ENCODE measurements around the gene CACNA1G. TPM values are rescaled to one million over a fixed set of nuclear protein-coding genes. Genes with fewer than 3 reads are reported as not detected.

The CACNA1G gene
- total RNA-seq, 1 donor from 2014 or later: not detected

- no peak for DNase-seq (ENCODE audit: low read depth)
- H3K4me3 ChIP-seq (ENCODE audit: low read depth, low read length): no peak overlapping the region
- TF ChIP-seq, protein P1, sequence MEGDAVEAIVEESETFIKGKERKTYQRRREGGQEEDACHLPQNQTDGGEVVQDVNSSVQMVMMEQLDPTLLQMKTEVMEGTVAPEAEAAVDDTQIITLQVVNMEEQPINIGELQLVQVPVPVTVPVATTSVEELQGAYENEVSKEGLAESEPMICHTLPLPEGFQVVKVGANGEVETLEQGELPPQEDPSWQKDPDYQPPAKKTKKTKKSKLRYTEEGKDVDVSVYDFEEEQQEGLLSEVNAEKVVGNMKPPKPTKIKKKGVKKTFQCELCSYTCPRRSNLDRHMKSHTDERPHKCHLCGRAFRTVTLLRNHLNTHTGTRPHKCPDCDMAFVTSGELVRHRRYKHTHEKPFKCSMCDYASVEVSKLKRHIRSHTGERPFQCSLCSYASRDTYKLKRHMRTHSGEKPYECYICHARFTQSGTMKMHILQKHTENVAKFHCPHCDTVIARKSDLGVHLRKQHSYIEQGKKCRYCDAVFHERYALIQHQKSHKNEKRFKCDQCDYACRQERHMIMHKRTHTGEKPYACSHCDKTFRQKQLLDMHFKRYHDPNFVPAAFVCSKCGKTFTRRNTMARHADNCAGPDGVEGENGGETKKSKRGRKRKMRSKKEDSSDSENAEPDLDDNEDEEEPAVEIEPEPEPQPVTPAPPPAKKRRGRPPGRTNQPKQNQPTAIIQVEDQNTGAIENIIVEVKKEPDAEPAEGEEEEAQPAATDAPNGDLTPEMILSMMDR (conservative IDR thresholded peaks at IDR 0.05; ENCODE audit: low read depth, low read length): no peak
These were observed 17.7 kb downstream of the CACNA1G start for GRCh38 chr17:50578173-50578572.

- no peak for DNase-seq (ENCODE audit: low read depth)
- TF ChIP-seq, protein P1 (conservative IDR thresholded peaks at IDR 0.05; ENCODE audit: low read depth, low read length): no peak
- no peak overlapping the region for H3K4me3 ChIP-seq (ENCODE audit: low read depth, low read length)
These were observed 18.9 kb downstream of the CACNA1G start for GRCh38 chr17:50579399-50579798.

DNA sequence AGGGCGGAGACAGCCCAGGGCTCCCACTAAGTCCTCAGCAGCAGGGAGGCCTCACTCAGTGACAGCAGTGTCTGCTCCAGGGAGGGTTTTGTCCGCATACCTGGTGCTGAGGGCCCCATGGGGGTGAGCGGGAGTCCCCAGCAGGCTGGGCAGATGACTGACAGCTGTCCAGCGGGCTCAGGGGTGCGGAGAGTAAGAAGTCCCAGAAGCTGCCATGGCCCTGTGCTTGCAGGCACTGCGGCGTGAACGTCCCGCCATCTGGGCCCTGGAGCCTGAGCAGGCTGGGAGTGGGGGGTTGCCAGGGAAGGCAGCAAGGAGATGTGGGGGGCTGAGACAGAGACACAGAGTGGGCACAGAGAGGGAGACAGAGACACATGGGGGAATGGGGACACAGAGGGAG is 20.1 kb downstream of the CACNA1G start:
- TF ChIP-seq, protein P1 (conservative IDR thresholded peaks at IDR 0.05; ENCODE audit: low read depth, low read length): no peak
- no peak overlapping the region for H3K4me3 ChIP-seq (ENCODE audit: low read depth, low read length)
- no peak for DNase-seq (ENCODE audit: low read depth)

DNA sequence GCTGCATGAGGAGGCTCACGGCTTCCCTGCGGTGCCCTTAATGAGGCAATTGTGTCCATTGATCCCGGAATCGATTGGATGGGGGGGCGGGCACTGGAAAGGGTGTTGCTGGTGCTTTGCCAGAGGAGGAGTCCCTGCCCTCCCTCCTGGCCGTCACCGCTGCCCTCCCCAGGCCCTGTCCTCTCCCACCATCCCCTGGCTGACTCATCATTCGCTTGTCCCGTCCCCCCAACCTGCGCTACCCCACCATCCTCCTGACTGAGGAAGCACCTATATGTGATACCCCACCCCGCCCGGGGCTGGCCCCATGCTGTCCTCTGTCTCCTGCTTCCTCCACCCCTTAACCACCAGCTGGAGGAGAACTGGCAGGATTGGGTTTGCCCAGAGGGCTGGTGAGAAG is 20.8 kb downstream of the CACNA1G start:
- no peak overlapping the region for H3K4me3 ChIP-seq (ENCODE audit: low read depth, low read length)
- TF ChIP-seq, protein P1 (conservative IDR thresholded peaks at IDR 0.05; ENCODE audit: low read depth, low read length): no peak
- DNase-seq (ENCODE audit: low read depth): no peak

DNA sequence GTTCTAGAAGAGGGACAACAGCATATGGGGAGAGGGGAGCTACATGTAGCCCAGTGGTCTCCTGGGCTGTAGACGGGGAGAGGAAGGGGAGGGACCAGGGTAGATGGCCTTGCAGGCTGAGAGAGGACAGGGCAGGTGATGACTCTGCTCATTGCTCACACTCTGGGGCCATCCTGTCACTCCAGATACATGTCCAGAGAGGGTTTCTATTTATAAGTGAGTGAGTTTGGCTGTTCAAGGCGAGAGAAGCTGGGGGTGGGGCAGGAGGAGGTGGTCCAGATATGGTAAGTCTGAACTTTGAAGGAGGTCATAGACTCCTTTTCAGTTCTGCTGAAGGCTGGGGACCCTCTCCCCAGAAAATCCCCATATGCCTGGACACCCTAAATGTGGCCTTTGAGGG is 22.2 kb downstream of the CACNA1G start:
- H3K4me3 ChIP-seq (ENCODE audit: low read depth, low read length): no peak overlapping the region
- DNase-seq (ENCODE audit: low read depth): no peak
- TF ChIP-seq, protein P1 (conservative IDR thresholded peaks at IDR 0.05; ENCODE audit: low read depth, low read length): no peak

- DNase-seq (ENCODE audit: low read depth): no peak
- no peak overlapping the region for H3K4me3 ChIP-seq (ENCODE audit: low read depth, low read length)
- TF ChIP-seq, protein P1 (conservative IDR thresholded peaks at IDR 0.05; ENCODE audit: low read depth, low read length): no peak
These were observed 23.1 kb downstream of the CACNA1G start for GRCh38 chr17:50583641-50584040.

GRCh38 chr17:50584116-50584515 is 23.6 kb downstream of the CACNA1G start:
- H3K4me3 ChIP-seq (ENCODE audit: low read depth, low read length): no peak overlapping the region
- DNase-seq (ENCODE audit: low read depth): no peak
- TF ChIP-seq, protein P1 (conservative IDR thresholded peaks at IDR 0.05; ENCODE audit: low read depth, low read length): no peak

Data from epithelial cell of proximal tubule (primary cell).